ENCODE measurements around the gene MAJIN. TPM values are rescaled to one million over a fixed set of nuclear protein-coding genes. Genes with fewer than 3 reads are reported as not detected.

MAJIN gene
- total RNA-seq, 2 experiments from 2014 or later: not detected

Small RNA genes lying within 50 kb of the gene (microRNA-seq; reads per million reads assigned to microRNA genes)
- gene MIR6749 (ENCODE audit: borderline replicate concordance) (not detected), gene MIR6750 (ENCODE audit: borderline replicate concordance) (6.1 reads per million), gene MIR6879 (ENCODE audit: borderline replicate concordance) (not detected)

Small RNA genes lying within 50 kb of the gene (small RNA-seq; reads per million reads assigned to genes)
- not detected for gene MIR6749
- gene MIR6750: not detected
- not detected for gene MIR6879

Other genes with a start within 250 kb of the MAJIN start
- 2.2 and 2.4 TPM in 2 replicates for gene NRXN2, start 248.9 kb downstream of the MAJIN start, total RNA-seq (2014; rRNA removed; shearing (Covaris generic))
- gene NRXN2, start 248.9 kb downstream of the MAJIN start, total RNA-seq (2022): 1.6 and 3.3 TPM in 2 replicates
- 127 and 145 TPM in 2 replicates for gene RASGRP2, start 228.0 kb downstream of the MAJIN start, total RNA-seq (2014; rRNA removed; shearing (Covaris generic))
- 195 and 205 TPM in 2 replicates for gene RASGRP2, start 228.0 kb downstream of the MAJIN start, total RNA-seq (2022)
- gene PYGM, start 212.1 kb downstream of the MAJIN start, total RNA-seq (2014; rRNA removed; shearing (Covaris generic)): 2.2 and 10.1 TPM in 2 replicates
- gene PYGM, start 212.1 kb downstream of the MAJIN start, total RNA-seq (2022): 2.2 and 2.4 TPM in 2 replicates
- 247 and 261 TPM in 2 replicates for gene SF1, start 193.6 kb downstream of the MAJIN start, total RNA-seq (2014; rRNA removed; shearing (Covaris generic))
- gene SF1, start 193.6 kb downstream of the MAJIN start, total RNA-seq (2022): 535 TPM in 2 replicates
- gene MAP4K2, start 168.9 kb downstream of the MAJIN start, total RNA-seq (2014; rRNA removed; shearing (Covaris generic)): 109 and 115 TPM in 2 replicates
- 110 and 122 TPM in 2 replicates for gene MAP4K2, start 168.9 kb downstream of the MAJIN start, total RNA-seq (2022)
- gene MEN1, start 161.6 kb downstream of the MAJIN start, total RNA-seq (2014; rRNA removed; shearing (Covaris generic)): 29.8 and 44.4 TPM in 2 replicates
- 71.6 and 72.4 TPM in 2 replicates for gene MEN1, start 161.6 kb downstream of the MAJIN start, total RNA-seq (2022)
- gene CDC42BPG, start 127.5 kb downstream of the MAJIN start, total RNA-seq (2014; rRNA removed; shearing (Covaris generic)): 4.9 TPM in 2 replicates
- gene CDC42BPG, start 127.5 kb downstream of the MAJIN start, total RNA-seq (2022): 3.5 and 5.1 TPM in 2 replicates
- gene EHD1, start 93.5 kb downstream of the MAJIN start, total RNA-seq (2014; rRNA removed; shearing (Covaris generic)): 101 and 107 TPM in 2 replicates
- 153 and 177 TPM in 2 replicates for gene EHD1, start 93.5 kb downstream of the MAJIN start, total RNA-seq (2022)
- gene ATG2A, start 54.9 kb downstream of the MAJIN start, total RNA-seq (2014; rRNA removed; shearing (Covaris generic)): 18.1 and 29.0 TPM in 2 replicates
- gene ATG2A, start 54.9 kb downstream of the MAJIN start, total RNA-seq (2022): 28.2 and 28.7 TPM in 2 replicates
- gene PPP2R5B, start 47.4 kb downstream of the MAJIN start, total RNA-seq (2014; rRNA removed; shearing (Covaris generic)): 8.6 and 8.8 TPM in 2 replicates
- gene PPP2R5B, start 47.4 kb downstream of the MAJIN start, total RNA-seq (2022): 13.3 and 16.2 TPM in 2 replicates
- not detected in 2 replicates for gene GPHA2, start 36.2 kb downstream of the MAJIN start, total RNA-seq (2014; rRNA removed; shearing (Covaris generic))
- not detected in 2 replicates for gene GPHA2, start 36.2 kb downstream of the MAJIN start, total RNA-seq (2022)
- 0.33 and 0.79 TPM in 2 replicates for gene BATF2, start 24.9 kb upstream of the MAJIN start, total RNA-seq (2014; rRNA removed; shearing (Covaris generic))
- gene BATF2, start 24.9 kb upstream of the MAJIN start, total RNA-seq (2022): 0.61 and 0.70 TPM in 2 replicates
- gene ARL2, start 42.1 kb upstream of the MAJIN start, total RNA-seq (2014; rRNA removed; shearing (Covaris generic)): 113 and 130 TPM in 2 replicates
- gene ARL2, start 42.1 kb upstream of the MAJIN start, total RNA-seq (2022): 95.9 and 102 TPM in 2 replicates
- 25.9 and 31.6 TPM in 2 replicates for gene SNX15, start 55.3 kb upstream of the MAJIN start, total RNA-seq (2014; rRNA removed; shearing (Covaris generic))
- gene SNX15, start 55.3 kb upstream of the MAJIN start, total RNA-seq (2022): 28.3 and 33.6 TPM in 2 replicates
- 23.3 and 28.2 TPM in 2 replicates for gene SAC3D1, start 69.1 kb upstream of the MAJIN start, total RNA-seq (2014; rRNA removed; shearing (Covaris generic))
- 32.5 and 32.7 TPM in 2 replicates for gene SAC3D1, start 69.1 kb upstream of the MAJIN start, total RNA-seq (2022)
- 2.7 and 7.1 TPM in 2 replicates for gene NAALADL1, start 86.4 kb upstream of the MAJIN start, total RNA-seq (2014; rRNA removed; shearing (Covaris generic))
- gene NAALADL1, start 86.4 kb upstream of the MAJIN start, total RNA-seq (2022): 3.9 and 4.6 TPM in 2 replicates
- gene CDCA5, start 111.9 kb upstream of the MAJIN start, total RNA-seq (2014; rRNA removed; shearing (Covaris generic)): 119 and 135 TPM in 2 replicates
- 151 and 153 TPM in 2 replicates for gene CDCA5, start 111.9 kb upstream of the MAJIN start, total RNA-seq (2022)
- gene ZFPL1, start 112.1 kb upstream of the MAJIN start, total RNA-seq (2014; rRNA removed; shearing (Covaris generic)): 39.5 and 43.9 TPM in 2 replicates
- 38.4 and 42.6 TPM in 2 replicates for gene ZFPL1, start 112.1 kb upstream of the MAJIN start, total RNA-seq (2022)
- gene VPS51, start 124.1 kb upstream of the MAJIN start, total RNA-seq (2014; rRNA removed; shearing (Covaris generic)): 214 and 221 TPM in 2 replicates
- 119 and 146 TPM in 2 replicates for gene VPS51, start 124.1 kb upstream of the MAJIN start, total RNA-seq (2022)
- gene TM7SF2, start 139.8 kb upstream of the MAJIN start, total RNA-seq (2014; rRNA removed; shearing (Covaris generic)): 25.8 and 30.1 TPM in 2 replicates
- 46.7 and 54.1 TPM in 2 replicates for gene TM7SF2, start 139.8 kb upstream of the MAJIN start, total RNA-seq (2022)
- 29.9 and 32.4 TPM in 2 replicates for gene ZNHIT2, start 145.6 kb upstream of the MAJIN start, total RNA-seq (2014; rRNA removed; shearing (Covaris generic))
- 10.7 and 11.5 TPM in 2 replicates for gene ZNHIT2, start 145.6 kb upstream of the MAJIN start, total RNA-seq (2022)
- 1,573 and 1,628 TPM in 2 replicates for gene FAU, start 150.0 kb upstream of the MAJIN start, total RNA-seq (2014; rRNA removed; shearing (Covaris generic))
- 1,401 and 1,406 TPM in 2 replicates for gene FAU, start 150.0 kb upstream of the MAJIN start, total RNA-seq (2022)
- 81.6 and 83.2 TPM in 2 replicates for gene MRPL49, start 150.2 kb upstream of the MAJIN start, total RNA-seq (2014; rRNA removed; shearing (Covaris generic))
- gene MRPL49, start 150.2 kb upstream of the MAJIN start, total RNA-seq (2022): 65.2 and 67.2 TPM in 2 replicates
- gene SYVN1, start 162.4 kb upstream of the MAJIN start, total RNA-seq (2014; rRNA removed; shearing (Covaris generic)): 102 and 134 TPM in 2 replicates
- 310 and 320 TPM in 2 replicates for gene SYVN1, start 162.4 kb upstream of the MAJIN start, total RNA-seq (2022)
- not detected in 2 replicates for gene SPDYC, start 198.1 kb upstream of the MAJIN start, total RNA-seq (2014; rRNA removed; shearing (Covaris generic))
- not detected in 2 replicates for gene SPDYC, start 198.1 kb upstream of the MAJIN start, total RNA-seq (2022)
- 66.9 and 89.9 TPM in 2 replicates for gene CAPN1, start 209.8 kb upstream of the MAJIN start, total RNA-seq (2014; rRNA removed; shearing (Covaris generic))
- 111 and 118 TPM in 2 replicates for gene CAPN1, start 209.8 kb upstream of the MAJIN start, total RNA-seq (2022)